ENCODE results near the gene RAD51B. TPM values are rescaled to one million over a fixed set of nuclear protein-coding genes. Genes with fewer than 3 reads are reported as not detected.

Gene RAD51B
- total RNA-seq, 1 experiment from 2014 or later: 103 TPM

DNA sequence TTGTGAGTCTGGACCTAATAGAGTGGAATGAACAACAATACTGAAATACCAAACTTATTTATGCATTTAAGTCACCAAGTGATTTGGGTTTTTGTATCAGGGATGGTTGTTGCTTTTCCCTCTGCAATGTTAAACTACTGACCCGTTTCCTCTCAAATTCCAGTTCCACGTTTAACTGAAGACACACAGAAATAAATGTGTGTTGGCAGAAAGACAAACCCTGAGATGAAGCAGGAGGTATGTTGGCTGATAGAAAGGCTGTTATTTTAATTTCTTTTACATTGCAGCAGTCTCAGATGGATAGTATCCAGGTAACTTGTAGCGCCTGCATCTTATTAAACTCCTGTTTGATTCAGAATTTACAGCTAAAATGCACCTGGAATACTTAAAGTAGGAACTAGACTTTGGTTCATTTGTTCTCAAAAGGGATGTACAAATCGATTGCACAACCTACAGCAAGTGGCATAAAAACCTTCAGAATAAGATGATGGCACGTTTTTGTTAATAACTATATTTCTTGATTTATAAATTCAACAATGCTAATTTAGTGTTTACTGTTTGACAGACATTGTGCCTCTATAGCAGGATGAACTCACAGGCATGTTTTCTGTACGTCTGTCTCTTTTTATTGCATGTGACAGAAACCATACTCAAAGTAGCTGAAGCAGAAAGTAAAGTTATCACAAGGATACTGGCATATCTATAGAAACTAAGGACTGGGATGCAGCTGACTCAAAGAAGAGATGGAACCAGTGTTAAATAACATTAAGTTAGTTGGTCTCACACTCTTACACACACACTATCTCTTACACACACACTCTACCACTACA is 567.6 kb downstream of the RAD51B start:
- in situ Hi-C loops (cut with HindIII; ENCODE audit: low sequenced_read_pairs): no loop called here
- no peak for DNase-seq (ENCODE audit: low spot score)

DNA sequence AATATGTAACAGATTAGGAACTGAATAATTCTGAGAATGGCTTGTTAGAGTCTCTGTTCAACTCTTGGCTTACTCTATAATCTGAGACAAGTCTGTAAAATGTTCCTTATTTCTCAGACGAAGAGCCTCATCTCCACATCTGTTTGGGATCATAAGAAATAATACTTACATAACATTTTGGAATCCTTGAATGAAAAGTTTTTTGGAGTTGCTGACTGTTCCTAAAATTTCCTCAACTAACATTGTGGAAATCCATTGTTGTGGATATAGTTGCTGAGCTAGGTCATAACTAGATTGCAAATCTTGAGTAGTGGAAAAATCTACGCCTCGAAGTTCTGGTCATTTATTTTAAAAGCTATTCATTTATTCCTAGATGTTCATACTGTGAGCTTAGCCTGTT is 570.4 kb downstream of the RAD51B start:
- no peak for DNase-seq (ENCODE audit: low spot score)
- in situ Hi-C loops (cut with HindIII; ENCODE audit: low sequenced_read_pairs): no loop called here

DNA sequence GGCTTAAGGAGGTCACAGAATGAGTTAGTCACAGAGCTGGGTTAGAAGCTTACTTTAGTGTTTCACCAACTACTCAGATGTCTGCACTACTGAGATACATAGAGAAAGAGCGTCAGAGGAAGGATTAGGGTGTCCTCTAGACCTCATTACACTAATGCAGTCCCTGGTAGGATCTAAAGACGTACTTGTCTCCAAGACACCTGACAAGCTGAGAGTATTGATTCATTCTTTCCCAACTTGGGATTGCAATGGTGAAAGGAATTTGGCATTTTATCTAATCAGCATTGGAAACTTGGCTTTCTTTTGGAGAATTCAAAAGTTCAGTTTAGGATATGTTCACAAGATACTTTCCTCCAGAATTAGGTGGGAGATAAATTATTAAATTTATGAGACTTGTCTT is 571.2 kb downstream of the RAD51B start:
- in situ Hi-C loops (cut with HindIII; ENCODE audit: low sequenced_read_pairs): no loop called here
- DNase-seq (ENCODE audit: low spot score): no peak

DNA sequence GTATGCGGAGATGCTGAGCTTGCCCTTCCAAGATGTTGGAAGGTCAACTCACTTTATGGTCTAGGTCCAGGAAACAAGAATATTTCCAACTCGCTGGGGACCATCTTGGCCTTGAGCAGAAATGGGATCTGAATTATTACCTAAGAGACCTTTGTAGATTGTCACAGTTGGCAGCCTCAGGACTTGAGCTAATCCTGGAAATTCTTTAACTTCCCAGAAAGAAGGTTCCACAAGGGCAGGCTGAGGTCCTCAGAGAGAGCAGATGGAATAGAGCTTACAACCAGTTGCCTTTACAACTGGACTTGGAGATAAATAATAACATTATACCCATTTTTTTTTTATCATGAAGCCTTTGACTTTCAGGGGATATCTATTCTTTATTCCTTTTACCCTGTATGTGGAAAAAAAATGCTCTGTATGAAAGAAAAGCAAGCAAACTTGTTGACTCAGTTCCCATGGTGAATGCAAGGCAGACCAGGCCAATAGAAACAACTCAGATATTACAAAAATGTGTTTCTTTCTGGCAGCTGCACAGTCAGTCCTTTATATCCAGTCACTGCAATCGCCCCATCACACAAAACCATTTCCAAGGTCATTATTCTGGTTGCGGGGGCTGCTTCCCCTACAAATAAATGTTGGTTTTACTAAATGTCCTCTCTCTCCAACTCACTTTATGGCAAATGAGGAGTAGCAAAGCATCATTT is 571.9 kb downstream of the RAD51B start:
- no peak for DNase-seq (ENCODE audit: low spot score)
- in situ Hi-C loops (cut with HindIII; ENCODE audit: low sequenced_read_pairs): no loop called here

DNA sequence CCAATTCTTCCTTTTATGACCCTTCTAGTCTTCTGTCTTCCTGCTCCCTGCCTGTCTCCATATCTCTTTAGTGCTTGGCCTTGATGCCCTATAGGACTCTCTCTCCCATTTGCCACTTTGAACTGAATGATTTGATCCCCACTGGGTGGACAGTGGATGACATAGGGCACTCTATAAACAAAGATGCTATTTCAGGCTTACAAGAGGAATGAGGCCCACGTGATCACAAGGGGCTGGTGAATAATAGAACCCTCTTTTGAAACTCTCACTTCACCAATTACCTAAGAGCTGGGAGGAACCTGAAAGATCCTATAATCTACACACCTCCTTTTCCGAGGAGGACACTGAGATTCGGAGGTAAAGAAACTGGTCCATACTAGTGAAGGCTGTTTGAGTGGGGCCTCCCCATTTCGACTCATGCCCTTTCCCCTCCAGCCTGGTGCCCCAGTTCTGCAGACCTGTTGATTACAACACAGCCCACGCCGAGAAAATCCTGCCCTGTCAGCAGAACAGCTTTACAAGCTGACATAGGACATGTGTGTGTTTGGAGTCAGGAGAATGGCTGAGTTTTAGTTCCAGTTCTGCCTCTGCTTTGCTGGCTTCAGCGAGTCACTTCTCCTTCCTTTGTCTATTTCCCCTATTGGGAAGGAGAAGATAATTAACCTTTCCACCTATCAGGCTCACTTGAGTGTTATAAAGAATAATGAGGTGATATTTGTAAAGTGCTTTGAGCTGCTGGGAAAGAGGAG is 573.0 kb downstream of the RAD51B start:
- no peak for DNase-seq (ENCODE audit: low spot score)
- in situ Hi-C loops (cut with HindIII; ENCODE audit: low sequenced_read_pairs): no loop called here

DNA sequence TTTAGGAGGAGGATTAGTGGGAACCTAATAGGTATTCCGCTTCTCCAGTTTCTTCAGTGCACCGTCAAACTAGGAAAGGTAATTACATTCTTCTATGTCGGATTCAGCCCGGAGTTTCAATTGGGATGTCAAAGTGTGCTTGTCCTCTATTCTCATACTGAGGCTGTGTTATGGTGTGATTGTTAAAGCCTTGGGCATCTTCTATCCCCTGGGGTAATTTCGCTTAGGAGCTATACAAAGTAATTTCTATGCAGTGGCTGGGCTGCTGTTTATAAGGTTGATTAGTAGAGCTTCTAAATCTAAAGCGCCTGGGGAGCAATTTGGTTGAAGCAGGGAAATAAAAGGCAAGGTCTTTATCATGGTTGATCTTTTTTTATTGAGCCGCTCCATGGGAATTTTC is 573.7 kb downstream of the RAD51B start:
- in situ Hi-C loops (cut with HindIII; ENCODE audit: low sequenced_read_pairs): no loop called here

DNA sequence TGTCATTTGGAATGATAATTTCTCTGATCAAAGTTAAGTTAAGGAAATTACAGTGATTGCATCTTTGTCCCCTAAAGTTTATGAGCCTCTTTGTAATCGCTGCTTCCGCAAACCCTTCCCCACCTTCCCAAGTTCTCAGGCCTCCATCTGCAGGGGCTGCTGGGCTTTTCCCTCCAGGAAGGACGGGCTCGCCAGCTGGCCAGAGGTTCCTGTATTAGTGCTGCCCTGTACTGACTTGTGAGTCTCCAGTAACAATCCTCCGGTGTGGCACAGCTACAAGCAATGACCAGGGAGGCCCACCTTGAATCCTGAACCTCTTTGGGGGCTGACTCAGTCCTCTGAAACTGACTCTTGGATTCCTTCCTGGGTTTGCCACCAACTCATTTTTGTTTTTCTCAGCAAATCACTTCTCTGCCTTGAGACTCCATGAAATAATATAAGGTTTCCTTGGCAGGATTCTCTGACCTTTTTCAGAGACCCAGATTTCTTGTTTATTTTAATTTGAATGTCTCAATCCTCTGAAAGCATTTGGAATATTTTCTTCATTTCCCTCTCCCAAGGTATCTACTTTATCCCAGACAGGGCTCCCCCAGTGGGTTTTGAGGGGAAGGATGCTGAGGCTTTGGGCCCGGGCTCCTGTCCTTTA is 574.7 kb downstream of the RAD51B start:
- DNase-seq (ENCODE audit: low spot score): no peak
- in situ Hi-C loops (cut with HindIII; ENCODE audit: low sequenced_read_pairs): no loop called here

More for the DNA sequence above, 573.7 kb downstream of the RAD51B start:
- no peak for DNase-seq (ENCODE audit: low spot score)

DNA sequence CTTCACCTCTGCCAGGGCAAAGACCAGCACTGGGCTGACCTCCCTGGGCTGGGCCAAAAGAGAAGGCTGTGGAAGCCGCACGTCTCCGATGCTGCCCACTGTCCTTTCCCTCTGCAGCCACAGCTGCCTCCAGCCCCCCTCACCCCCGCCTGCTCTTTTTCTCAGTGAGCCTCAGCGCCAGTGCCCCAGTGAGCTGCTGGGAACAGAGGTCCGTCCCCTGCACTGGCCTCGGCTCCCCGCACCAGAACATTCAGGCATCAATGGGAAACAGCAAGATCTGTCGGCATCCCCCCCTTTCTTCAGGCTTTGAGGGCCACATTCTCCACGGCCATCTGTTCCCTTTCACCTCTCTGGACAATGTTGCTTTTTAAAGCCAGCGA is 575.2 kb downstream of the RAD51B start:
- no peak for DNase-seq (ENCODE audit: low spot score)
- in situ Hi-C loops (cut with HindIII; ENCODE audit: low sequenced_read_pairs): no loop called here

DNA sequence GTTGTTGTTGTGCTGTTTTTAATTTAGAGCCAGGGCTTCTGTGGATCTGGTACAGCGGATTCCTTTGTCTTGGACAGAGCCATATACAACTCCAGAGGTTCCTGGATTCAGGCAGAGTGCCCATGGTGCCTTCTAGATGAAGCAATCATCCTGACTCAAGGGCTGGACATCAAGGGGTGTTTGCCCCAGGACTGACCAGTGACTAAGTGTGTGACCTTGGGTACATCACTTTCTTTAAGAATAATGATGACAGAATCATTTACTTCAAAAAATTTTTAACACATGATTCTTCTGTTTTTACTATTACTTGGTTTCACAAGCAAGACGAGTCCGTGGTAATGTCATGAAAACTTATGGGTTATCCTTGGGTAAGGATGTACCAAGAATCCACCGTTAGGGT is 576.0 kb downstream of the RAD51B start:
- in situ Hi-C loops (cut with HindIII; ENCODE audit: low sequenced_read_pairs): no loop called here
- DNase-seq (ENCODE audit: low spot score): no peak

DNA sequence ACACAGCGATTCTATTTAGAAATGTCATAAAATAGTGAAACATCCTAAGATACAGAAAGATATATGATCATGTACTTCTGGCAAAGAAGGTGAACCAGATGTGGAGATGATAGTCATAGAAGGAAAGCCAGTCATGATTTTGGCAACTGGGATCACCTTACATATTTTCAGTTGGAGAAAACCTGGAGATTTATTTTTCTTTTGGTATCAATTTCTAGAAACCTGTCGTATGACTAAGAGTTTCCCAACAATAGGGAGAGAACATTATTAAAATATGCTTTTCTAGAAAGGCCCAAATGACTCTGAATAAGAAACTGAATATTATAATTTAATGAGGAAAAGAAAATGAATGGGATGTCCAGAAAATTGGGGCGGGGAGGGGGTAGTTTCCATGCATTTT is 576.9 kb downstream of the RAD51B start:
- in situ Hi-C loops (cut with HindIII; ENCODE audit: low sequenced_read_pairs): no loop called here
- DNase-seq (ENCODE audit: low spot score): no peak

DNA sequence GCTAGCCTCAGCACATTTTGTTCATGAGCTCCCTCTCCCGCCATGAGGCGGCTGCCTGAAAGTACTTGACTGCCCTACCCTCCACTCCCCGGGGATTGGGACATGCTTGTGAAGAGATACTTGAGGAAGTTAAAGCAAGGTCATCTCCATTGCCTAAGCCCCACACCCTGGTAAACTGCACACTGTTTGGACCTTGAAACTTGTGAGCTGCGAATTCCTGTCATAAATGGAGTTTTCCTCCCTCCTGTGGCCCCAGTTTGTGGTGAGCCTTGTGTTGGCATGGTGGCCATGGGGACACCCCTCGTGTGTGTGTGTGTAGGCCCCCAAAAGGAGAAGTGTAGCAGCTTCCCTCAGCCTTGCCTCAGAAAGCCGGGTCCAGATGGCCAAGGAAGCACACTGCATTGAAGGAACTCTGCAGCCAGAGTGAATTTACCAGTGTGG is 577.8 kb downstream of the RAD51B start:
- no peak for DNase-seq (ENCODE audit: low spot score)
- in situ Hi-C loops (cut with HindIII; ENCODE audit: low sequenced_read_pairs): no loop called here

DNA sequence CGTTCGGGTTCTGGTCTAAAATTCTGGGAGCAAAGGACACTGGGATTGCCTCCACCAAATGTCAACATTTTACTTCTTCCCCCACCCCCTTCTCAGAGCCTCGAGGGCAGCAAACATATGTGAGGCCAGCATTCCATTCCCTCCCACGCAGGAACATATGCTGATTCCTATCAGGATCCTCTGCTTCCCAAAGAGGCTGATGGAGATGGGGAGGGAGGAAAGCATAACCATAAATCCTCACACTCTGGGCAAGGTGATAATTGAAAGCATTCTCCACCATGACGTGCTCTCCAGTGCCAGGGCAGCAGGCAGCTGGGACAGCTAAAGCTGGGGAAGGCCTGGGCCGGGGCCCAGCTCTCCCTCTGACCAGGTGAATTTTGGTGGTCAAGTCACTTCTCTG is 578.2 kb downstream of the RAD51B start:
- in situ Hi-C loops (cut with HindIII; ENCODE audit: low sequenced_read_pairs): no loop called here
- DNase-seq (ENCODE audit: low spot score): peak; percentile 19

DNA sequence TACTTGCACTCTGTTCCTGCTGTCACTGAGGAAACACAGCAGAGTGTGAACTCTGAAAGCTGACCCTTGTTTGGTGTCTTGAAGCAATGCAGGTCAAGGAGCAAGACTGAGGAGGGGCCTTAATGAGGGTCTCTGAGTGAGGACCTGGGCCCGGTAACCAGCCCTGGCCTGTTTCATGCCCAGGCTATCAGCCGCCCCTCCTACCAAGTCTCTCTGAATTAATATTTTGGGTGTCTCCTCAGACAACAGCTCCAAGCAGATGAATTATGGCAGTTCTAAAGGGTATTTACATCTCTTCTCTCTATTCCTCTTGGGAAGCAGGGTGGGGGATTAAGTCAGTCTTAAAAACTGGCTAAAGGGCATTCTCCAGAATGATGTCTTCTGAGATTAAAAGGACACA is 578.8 kb downstream of the RAD51B start:
- DNase-seq (ENCODE audit: low spot score): no peak
- in situ Hi-C loops (cut with HindIII; ENCODE audit: low sequenced_read_pairs): no loop called here

DNA sequence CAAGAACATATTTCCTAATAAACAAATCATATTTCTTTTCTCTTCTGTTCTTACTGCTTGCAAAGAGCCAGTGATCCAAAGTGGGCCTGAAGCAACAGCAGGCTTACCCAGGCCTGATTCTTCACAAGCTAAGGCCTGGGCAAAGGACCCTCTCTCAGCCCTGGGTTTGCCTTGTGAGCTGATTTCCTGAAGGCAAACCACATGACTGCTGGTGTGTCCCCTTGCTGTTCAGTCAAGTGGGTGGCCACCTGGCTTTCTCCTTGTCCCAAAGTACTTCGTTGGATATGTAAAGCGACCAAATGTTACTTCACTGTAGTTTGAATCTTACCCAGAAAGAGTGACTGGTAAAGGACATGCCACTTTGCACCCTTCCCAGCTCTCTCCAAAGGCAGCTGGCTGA is 580.4 kb downstream of the RAD51B start:
- DNase-seq (ENCODE audit: low spot score): no peak
- in situ Hi-C loops (cut with HindIII; ENCODE audit: low sequenced_read_pairs): no loop called here

DNA sequence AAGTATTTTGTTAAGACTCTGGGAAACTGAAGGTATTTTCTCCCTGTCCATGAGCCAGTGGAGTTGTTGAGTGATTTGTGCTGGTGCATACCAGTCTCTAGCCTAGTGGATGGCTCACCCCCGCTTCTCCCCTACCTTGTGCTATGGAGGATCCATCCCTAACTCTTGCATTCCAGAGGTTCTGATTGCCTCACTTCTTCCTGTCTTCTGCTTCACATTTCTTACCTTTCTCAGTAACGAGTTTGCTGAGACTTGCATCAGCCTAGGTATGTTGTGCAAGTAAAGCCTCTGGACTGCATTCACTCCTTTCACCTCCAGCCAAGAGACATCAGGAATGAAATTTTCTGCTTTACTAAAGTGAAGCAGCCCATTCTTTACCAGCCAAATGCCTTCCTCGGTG is 581.7 kb downstream of the RAD51B start:
- in situ Hi-C loops (cut with HindIII; ENCODE audit: low sequenced_read_pairs): no loop called here
- no peak for DNase-seq (ENCODE audit: low spot score)

DNA sequence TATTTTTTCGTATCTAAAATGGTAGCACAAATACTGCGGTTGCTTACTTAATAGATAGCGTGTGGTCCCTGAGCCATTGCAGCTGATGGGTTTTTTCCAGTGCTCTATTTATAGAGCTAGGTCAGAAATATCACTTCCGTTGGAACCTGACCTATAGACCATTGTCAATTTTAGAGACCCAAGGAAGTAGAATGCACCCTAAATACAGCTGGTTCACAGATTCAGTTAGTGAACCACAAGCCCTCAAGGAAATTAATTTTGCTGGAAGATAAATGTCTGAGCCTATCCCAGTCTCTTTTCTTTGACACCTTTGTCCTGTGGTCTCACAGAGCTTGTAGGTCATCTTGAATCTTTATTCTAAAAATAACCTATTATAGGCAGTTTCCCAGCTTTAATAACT is 582.3 kb downstream of the RAD51B start:
- DNase-seq (ENCODE audit: low spot score): no peak
- in situ Hi-C loops (cut with HindIII; ENCODE audit: low sequenced_read_pairs): no loop called here

DNA sequence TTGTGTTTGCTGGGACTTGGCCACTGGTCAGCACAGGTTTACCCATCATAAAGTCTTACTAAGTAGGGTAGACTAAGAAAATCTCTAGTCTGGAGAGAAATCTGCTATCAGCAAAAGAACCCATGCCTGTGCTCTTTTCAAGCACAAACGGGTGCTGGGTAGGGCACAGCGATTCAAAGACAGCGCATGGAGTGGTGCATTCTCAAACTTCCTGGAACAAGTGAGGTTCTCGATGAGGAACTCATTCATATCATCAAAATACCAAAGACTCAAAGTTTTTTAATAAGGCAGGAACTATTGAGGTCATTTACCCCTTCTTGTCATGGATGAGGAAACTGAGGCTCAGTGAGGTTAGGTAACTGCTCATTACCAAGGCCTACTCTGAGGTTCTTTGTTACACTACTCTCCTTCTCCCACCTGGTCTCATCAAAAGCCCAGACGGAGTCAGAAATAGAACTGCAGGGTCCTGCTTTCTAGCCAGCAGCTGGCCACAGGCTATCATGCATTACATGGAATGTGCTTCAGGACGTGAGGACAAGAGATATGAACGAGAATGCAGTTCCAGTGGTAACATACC is 583.0 kb downstream of the RAD51B start:
- DNase-seq (ENCODE audit: low spot score): no peak
- in situ Hi-C loops (cut with HindIII; ENCODE audit: low sequenced_read_pairs): no loop called here

DNA sequence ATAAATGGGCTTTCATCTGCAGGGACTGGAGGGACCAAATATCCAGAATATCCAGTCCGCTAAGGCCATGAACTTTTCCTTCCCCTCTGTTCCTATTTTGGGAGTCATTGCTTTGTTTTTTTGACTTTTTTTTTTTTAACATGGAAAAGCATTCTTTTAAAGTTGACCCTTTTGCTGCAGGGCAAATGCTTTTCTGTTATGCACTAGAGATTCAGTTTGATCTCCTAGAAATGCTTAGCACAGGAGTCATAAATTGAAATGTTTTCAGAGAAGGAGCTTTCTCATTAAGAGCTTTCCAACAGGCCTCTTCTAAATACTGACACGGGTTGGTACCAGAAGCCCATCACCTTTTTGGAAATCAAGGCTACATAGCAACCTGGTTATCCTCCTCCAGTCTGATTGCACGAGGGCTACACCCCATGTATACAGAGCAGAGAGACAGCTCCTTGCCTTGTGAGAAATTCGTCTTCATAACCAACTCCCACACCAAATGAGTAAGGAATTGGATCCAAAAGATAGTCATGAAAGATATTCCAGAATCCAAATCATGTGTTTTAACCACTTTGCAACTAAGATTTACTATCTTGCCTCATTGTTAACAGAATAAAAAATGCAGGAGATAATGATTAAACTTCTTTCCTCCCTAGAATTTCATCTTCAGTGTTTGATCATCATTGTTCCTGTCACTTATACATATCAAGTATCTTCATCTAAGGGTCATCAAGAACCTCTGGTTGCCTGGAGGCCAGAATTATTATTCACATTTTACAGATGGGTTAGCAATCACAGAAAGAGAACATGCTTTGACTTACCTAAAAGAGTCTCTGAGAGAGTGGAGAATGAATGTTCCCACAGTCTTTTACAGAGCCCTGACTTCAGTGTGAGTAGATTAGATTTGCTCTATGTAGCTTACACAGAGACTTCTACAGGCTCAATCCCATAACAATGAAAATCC is 583.9 kb downstream of the RAD51B start:
- in situ Hi-C loops (cut with HindIII; ENCODE audit: low sequenced_read_pairs): no loop called here

More for the DNA sequence above, 583.9 kb downstream of the RAD51B start:
- DNase-seq (ENCODE audit: low spot score): no peak
